Uterus (tissue), 2 donors: ENCODE results near the gene MLC1.

ENCODE experiments used
- CTCF ChIP-seq, 4 experiments: fragments of 200-600 bp in 2 of 4; fragments of 450-650 bp in 2 of 4; sonication (generic) in 2 of 4; IDR thresholded peaks; one replicate each; pipeline ENCODE4 v1.5.1; 2016 to 2019; ENCODE audit warnings: antibody characterized with exemption in 4 of 4, mild to moderate bottlenecking in 2 of 4, moderate library complexity in 1 of 4
- POLR2A ChIP-seq, 2 donors: fragments of 450-650 bp; IDR thresholded peaks; one replicate each; pipeline ENCODE4 v1.6.1; 2016; ENCODE audit warnings: antibody characterized with exemption in 2 of 2, mild to moderate bottlenecking in 1 of 2, moderate library complexity in 1 of 2

DNA sequence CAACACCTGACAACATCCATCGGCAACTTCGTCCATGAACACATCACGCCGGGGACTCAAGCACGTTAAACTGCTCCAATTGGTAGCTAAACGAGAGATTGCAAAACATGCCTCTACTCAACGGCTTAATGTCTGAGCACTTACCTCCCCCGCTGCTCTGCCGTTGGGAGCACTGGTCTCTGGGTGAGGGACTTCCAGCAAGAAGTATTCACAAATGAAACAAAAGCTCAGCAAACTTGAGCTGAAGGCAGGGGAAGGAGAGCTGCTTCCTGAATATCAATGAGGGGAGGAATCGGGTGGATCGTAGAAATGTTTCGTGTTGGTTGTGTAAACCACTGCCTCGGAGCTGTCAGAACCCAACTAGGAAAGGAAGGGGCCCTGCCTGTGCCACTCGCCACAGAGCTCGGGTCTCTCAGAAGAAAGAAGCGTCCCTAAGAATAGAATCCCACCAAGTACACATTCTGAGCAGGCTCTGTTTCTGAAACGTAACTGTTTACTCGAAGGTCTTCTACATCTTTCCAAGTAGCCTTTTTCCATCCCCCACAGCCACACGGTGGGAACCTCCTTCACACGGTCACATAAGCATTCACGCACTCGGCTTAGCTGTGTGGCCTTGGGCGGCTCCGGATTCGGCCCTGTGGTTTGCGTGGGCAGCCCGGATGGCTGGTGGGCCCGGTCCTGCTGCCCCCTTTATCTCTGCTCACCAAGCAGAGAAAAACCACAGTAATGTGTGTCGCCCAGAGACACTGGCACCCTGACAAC, at the start of gene MLC1:
- TF ChIP-seq CTCF (IDR thresholded peaks at IDR 0.05) (no peak), POLR2A (IDR thresholded peaks at IDR 0.05) (no peak)
